Activated CD8-positive, alpha-beta T cell treated with anti-CD3 and anti-CD28 coated beads for 36 hours (primary cell): Measurements from ENCODE around the gene AQP1. TPM values are rescaled to one million over a fixed set of nuclear protein-coding genes. Genes with fewer than 3 reads are reported as not detected.

Experiments
- ATAC-seq: fragments of 200-7000 bp; cut with Tn5 transposase; one replicate; pipeline ENCODE4 v1.10.0; 2021; ENCODE audit warnings: mild to moderate bottlenecking, moderate library complexity
- CTCF ChIA-PET: fragments of 350-600 bp; sonication (Branson Sonifier 250); formaldehyde crosslinking; loops from one replicate; lab custom pipeline; 2021; ENCODE audit warnings: antibody characterized with exemption; lab: Charles Lee
- POLR2A ChIA-PET: fragments of 350-600 bp; sonication (Branson Sonifier 250); formaldehyde crosslinking; loops from one replicate; lab custom pipeline; 2021; ENCODE audit warnings: antibody characterized with exemption; lab: Charles Lee
- DNase-seq: peaks from one replicate; pipeline ENCODE4 v3.0.0-alpha.2; 2020
- H3K27ac Mint-ChIP-seq: one replicate; pipeline ENCODE4 v1.8.0; 2021; ENCODE audit warnings: mild to moderate bottlenecking, mixed read lengths
- H3K27me3 Mint-ChIP-seq: one replicate; pipeline ENCODE4 v1.8.0; 2021; ENCODE audit warnings: mixed read lengths
- H3K36me3 Mint-ChIP-seq: one replicate; pipeline ENCODE4 v1.8.0; 2021; ENCODE audit warnings: low read depth, mixed read lengths
- H3K4me1 Mint-ChIP-seq: one replicate; pipeline ENCODE4 v1.8.0; 2021; ENCODE audit warnings: low read depth, mixed read lengths
- H3K4me3 Mint-ChIP-seq: one replicate; pipeline ENCODE4 v1.8.0; 2021; ENCODE audit warnings: mild to moderate bottlenecking, moderate library complexity, mixed read lengths
- H3K9me3 Mint-ChIP-seq: one replicate; pipeline ENCODE4 v1.8.0; 2021; ENCODE audit warnings: mixed read lengths
- CTCF ChIP-seq: fragments of 200-600 bp; IDR thresholded peaks from one replicate; pipeline ENCODE4 v1.8.0; 2022; ENCODE audit warnings: antibody characterized with exemption, mild to moderate bottlenecking
- intact Hi-C: fragments of 100-400 bp; cut with micrococcal nuclease; formaldehyde crosslinking; loops from one replicate; pipeline ENCODE4 v1.10.0; 2022
- total RNA-seq, 2 experiments: library from RNA; stranded (reverse); gene quantifications; one replicate each; pipeline ENCODE4 v1.2.3, GENCODE V29; 2021

Gene AQP1
- total RNA-seq, 2 experiments from 2014 or later = 0.22 to 0.27 TPM

DNA sequence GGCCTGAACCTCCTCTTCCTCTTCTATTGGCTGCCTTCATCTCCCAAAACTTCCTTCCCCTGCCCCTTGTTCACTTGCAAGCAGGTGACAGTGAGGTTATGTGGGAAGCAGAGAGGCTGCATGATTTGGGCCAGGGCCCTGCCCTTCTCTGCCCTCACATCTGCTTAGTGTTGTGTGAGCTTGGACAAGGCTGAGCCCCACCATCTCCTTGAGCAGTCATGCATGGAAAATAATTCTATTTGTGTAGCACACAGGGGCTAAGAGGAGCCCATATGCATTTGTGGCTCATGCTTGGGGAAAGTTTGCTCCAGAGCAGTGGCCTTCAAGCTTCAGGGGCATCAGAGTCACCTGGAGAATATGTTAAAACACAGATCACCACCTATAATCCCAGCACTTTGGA, 26.8 kb upstream of the AQP1 start:
- no peaks in the 10 kb centered on the region for H3K9me3 Mint-ChIP-seq
- no peaks in the 10 kb centered on the region for H3K27me3 Mint-ChIP-seq
- intact Hi-C loops = no loop called here
- DNase-seq = no peak
- no peaks in the 10 kb centered on the region for H3K4me1 Mint-ChIP-seq
- CTCF ChIA-PET = no interaction called here
- no peaks in the 10 kb centered on the region for H3K36me3 Mint-ChIP-seq
- H3K4me3 Mint-ChIP-seq = no peak overlapping the region
- H3K27ac Mint-ChIP-seq = no peak overlapping the region
- TF ChIP-seq CTCF = no peak
- ATAC-seq = no peak
- POLR2A ChIA-PET = no interaction called here

DNA sequence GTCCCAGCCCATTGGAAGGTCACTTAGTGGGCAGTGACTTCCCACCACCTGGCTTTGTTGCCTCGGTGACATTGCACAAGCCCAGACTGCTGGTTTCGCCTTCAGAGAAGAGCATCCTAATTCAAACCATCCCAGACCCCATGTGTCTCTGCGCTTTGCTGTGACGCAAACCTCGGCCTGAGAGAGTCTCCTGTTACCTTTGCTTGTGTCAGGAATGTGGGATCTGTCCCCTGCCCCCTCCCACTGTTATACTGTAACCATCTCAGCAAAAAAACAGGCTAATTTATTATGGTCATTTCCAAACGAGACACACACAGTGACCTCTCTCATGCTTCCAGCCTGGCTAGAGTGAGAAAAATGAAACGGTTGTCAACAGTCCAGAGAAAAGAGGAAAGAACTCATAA, 25.0 kb upstream of the AQP1 start:
- Mint-ChIP-seq H3K27me3 (no peaks in the 10 kb centered on the region), H3K4me3 (no peak overlapping the region), H3K36me3 (no peaks in the 10 kb centered on the region), H3K27ac (no peak overlapping the region), H3K9me3 (peaks cover 3% of the 10 kb centered on the region), H3K4me1 (no peaks in the 10 kb centered on the region)
- TF ChIP-seq CTCF = no peak
- DNase-seq (no peak), ATAC-seq (no peak)
- intact Hi-C loops = no loop called here
- POLR2A ChIA-PET = no interaction called here
- CTCF ChIA-PET = no interaction called here

GRCh38 chr7:30887464-30887872, 24.2 kb upstream of the AQP1 start:
- H3K4me3 Mint-ChIP-seq = no peak overlapping the region
- ATAC-seq (no peak), DNase-seq (no peak)
- H3K9me3 Mint-ChIP-seq = peaks cover 3% of the 10 kb centered on the region
- no peaks in the 10 kb centered on the region for H3K27me3 Mint-ChIP-seq
- intact Hi-C loops = no loop called here
- POLR2A ChIA-PET = no interaction called here
- no peak for TF ChIP-seq CTCF
- H3K36me3 Mint-ChIP-seq = no peaks in the 10 kb centered on the region
- H3K27ac Mint-ChIP-seq = no peak overlapping the region
- CTCF ChIA-PET = no interaction called here
- H3K4me1 Mint-ChIP-seq = no peaks in the 10 kb centered on the region

GRCh38 chr7:30888747-30889146, 22.9 kb upstream of the AQP1 start:
- TF ChIP-seq CTCF = no peak
- Mint-ChIP-seq H3K9me3 (peaks cover 3% of the 10 kb centered on the region), H3K4me1 (no peaks in the 10 kb centered on the region), H3K4me3 (no peak overlapping the region), H3K36me3 (no peaks in the 10 kb centered on the region), H3K27ac (no peak overlapping the region), H3K27me3 (no peaks in the 10 kb centered on the region)
- DNase-seq = no peak
- intact Hi-C loops = no loop called here
- ATAC-seq = no peak
- CTCF ChIA-PET = no interaction called here
- POLR2A ChIA-PET = no interaction called here

GRCh38 chr7:30890226-30890625, 21.4 kb upstream of the AQP1 start:
- DNase-seq (no peak), ATAC-seq (no peak)
- Mint-ChIP-seq H3K4me1 (no peaks in the 10 kb centered on the region), H3K27ac (no peak overlapping the region), H3K36me3 (no peaks in the 10 kb centered on the region), H3K4me3 (no peak overlapping the region), H3K9me3 (peaks cover 3% of the 10 kb centered on the region), H3K27me3 (no peaks in the 10 kb centered on the region)
- TF ChIP-seq CTCF = no peak
- intact Hi-C loops = no loop called here
- CTCF ChIA-PET = no interaction called here
- POLR2A ChIA-PET = no interaction called here
